Breast epithelium (tissue), 4 donors: ENCODE data around the gene SP2. TPM values are rescaled to one million over a fixed set of nuclear protein-coding genes. Genes with fewer than 3 reads are reported as not detected.

Experiments used
- DNase-seq, 2 donors: peaks; one replicate each; pipeline ENCODE4 v3.0.0-alpha.2; 2019; ENCODE audit warnings: low spot score in 2 of 2
- H3K27ac ChIP-seq, 2 donors: fragments of 200-600 bp; sonication (generic) in 1 of 2; one replicate each; pipeline ENCODE4 v1.5.1; 2016 to 2019; ENCODE audit warnings: mild to moderate bottlenecking in 1 of 2
- H3K27me3 ChIP-seq, 2 donors: fragments of 200-600 bp; sonication (generic) in 1 of 2; one replicate each; pipeline versions ENCODE4 v1.5.1 to v1.6.0; 2017 to 2019; ENCODE audit warnings: control low read depth in 1 of 2, mild to moderate bottlenecking in 1 of 2
- H3K36me3 ChIP-seq: fragments of 200-600 bp; one replicate; pipeline ENCODE4 v1.5.1; 2019
- H3K4me1 ChIP-seq, 2 donors: fragments of 200-600 bp; sonication (generic); one replicate each; pipeline ENCODE4 v1.5.1; 2016 to 2019; ENCODE audit warnings: control low read depth in 1 of 2
- H3K4me3 ChIP-seq, 3 donors: fragments of 200-600 bp; sonication (generic); 1 replicate in 2 of 3; 2 replicates in 1 of 3; pipeline ENCODE4 v1.5.1; 2016 to 2019; ENCODE audit warnings: mild to moderate bottlenecking in 3 of 3, moderate library complexity in 2 of 3
- H3K9me3 ChIP-seq, 2 donors: fragments of 200-600 bp; sonication (generic) in 1 of 2; one replicate each; pipeline ENCODE4 v1.5.1; 2016 to 2019; ENCODE audit warnings: control low read depth in 1 of 2
- POLR2A ChIP-seq: fragments of 450-650 bp; IDR thresholded peaks from one replicate; pipeline ENCODE4 v1.6.1; 2016; ENCODE audit warnings: antibody characterized with exemption, mild to moderate bottlenecking, moderate library complexity
- POLR2AphosphoS5 ChIP-seq, 3 donors: sonication (generic); formaldehyde crosslinking; IDR thresholded peaks; one replicate each; pipeline ENCODE4 v1.6.1; 2017; ENCODE audit warnings: antibody characterized with exemption in 3 of 3
- intact Hi-C: fragments of 100-400 bp; cut with DNase I; formaldehyde crosslinking; loops from one replicate; pipeline ENCODE4 v1.15.1; 2023; ENCODE audit warnings: low total_unique reads
- total RNA-seq, 3 donors: library from RNA; depleted of rRNA; stranded (reverse); fragments of >200 nt; gene quantifications; one replicate each; pipeline ENCODE4 v1.1.0, GENCODE V29; 2016
- TF ChIP-seq, protein P1 (sequence below), 3 donors: fragments of 450-650 bp; IDR thresholded peaks; one replicate each; pipeline ENCODE4 v1.5.1; 2016 to 2017; ENCODE audit warnings: antibody characterized with exemption in 3 of 3, mild to moderate bottlenecking in 3 of 3, moderate library complexity in 3 of 3

Gene SP2
- total RNA-seq, 3 donors from 2014 or later, result 4.6 to 9.8 (median 5.6) TPM

DNA sequence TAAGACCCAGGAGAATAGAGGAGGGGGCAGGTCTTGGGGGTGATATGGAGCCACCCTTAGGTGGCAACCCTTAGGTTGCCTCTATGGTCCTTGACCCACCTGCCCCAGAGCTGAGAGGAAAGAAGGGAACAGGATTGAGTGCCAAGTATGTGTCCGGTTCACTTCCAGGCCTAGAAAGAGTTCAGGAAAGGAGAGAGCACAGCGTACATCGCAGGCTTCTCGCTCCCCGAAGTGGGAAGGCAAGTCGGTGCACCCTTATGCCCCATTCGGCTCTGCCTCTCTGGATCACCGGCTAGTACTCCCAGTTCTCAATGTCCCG is 45.7 kb upstream of the SP2 start:
- no peak for DNase-seq
- Histone ChIP-seq H3K4me1 (no peaks in the 10 kb centered on the region), H3K36me3 (no peaks in the 10 kb centered on the region), H3K9me3 (no peaks in the 10 kb centered on the region), H3K4me3 (peak overlapping the region; percentile 29 to 70 (median 62)), H3K27me3 (peaks cover 0 to 27% of the 10 kb centered on the region in 2 donors), H3K27ac (peak overlapping the region; percentile 75)
- TF ChIP-seq, protein P1, sequence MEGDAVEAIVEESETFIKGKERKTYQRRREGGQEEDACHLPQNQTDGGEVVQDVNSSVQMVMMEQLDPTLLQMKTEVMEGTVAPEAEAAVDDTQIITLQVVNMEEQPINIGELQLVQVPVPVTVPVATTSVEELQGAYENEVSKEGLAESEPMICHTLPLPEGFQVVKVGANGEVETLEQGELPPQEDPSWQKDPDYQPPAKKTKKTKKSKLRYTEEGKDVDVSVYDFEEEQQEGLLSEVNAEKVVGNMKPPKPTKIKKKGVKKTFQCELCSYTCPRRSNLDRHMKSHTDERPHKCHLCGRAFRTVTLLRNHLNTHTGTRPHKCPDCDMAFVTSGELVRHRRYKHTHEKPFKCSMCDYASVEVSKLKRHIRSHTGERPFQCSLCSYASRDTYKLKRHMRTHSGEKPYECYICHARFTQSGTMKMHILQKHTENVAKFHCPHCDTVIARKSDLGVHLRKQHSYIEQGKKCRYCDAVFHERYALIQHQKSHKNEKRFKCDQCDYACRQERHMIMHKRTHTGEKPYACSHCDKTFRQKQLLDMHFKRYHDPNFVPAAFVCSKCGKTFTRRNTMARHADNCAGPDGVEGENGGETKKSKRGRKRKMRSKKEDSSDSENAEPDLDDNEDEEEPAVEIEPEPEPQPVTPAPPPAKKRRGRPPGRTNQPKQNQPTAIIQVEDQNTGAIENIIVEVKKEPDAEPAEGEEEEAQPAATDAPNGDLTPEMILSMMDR (IDR thresholded peaks at IDR 0.05), result no peak
- TF ChIP-seq POLR2A (no peak), POLR2AphosphoS5 (IDR thresholded peaks at IDR 0.05) (no peak)
- intact Hi-C loops, result no loop called here

DNA sequence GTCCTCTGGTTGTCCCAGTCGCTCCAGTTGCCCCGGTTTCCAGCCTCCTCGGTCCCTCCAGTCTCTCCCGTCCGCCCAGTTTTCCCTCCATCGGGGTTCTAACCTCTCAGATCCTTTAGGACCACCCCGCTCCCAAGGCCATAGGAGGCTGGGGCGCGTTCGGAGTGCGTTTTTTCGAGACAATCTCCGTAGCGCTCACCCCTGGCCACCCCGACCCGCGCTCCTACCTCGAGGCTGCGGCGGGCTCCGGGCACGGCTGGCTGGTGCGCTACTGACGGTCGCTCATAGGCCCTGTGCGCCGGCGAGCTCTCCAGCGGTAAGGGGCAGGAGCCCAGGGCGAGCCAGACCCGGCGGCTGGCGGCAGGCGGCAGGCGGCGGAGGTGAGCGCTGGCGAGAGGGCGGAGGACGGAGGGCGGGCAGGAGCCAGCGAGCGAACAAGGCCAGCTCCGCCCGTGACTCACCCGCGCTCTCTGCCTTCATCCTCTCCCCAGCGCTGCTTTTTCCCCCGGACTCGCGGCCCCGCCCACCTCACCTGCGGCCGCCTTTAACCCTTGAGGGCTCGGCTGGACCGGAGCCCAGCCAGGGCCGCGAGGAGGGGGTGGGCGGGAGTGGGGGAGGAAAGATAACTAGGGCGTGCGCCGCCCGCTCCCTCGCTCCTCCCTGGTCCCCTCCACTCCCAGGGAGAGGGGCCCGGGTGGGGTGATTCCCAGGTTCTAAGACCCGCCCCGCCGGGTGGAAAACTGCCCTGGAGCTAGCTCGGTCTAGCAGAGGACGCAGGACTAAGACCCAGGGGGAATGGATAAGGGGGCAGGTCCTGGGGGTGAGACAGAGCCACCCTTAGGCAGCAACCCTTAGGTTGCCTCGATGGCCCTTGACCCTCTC is 45.1 kb upstream of the SP2 start, which contains the start of gene SP6:
TSS of gene SP6 (minus strand) at position 472 of the 882 bp plus-strand sequence. CDS start 2,734 bp downstream, outside the sequence.
- intact Hi-C loops, result no loop called here
- peak; percentile 80 to 85 for DNase-seq
- TF ChIP-seq POLR2A (peak; percentile 33), POLR2AphosphoS5 (IDR thresholded peaks at IDR 0.05) (peak in 1 of 3 donors; percentile 40)
- TF ChIP-seq, protein P1 (IDR thresholded peaks at IDR 0.05), result peak in 1 of 3 donors; percentile 23
- Histone ChIP-seq H3K27ac (peak within 1 kb of the TSS; percentile 75), H3K9me3 (no peaks in the 10 kb centered on the region), H3K4me1 (no peaks in the 10 kb centered on the region), H3K27me3 (peaks cover 0 to 27% of the 10 kb centered on the region in 2 donors), H3K36me3 (no peaks in the 10 kb centered on the region), H3K4me3 (peak within 1 kb of the TSS; percentile 29 to 70 (median 62))

DNA sequence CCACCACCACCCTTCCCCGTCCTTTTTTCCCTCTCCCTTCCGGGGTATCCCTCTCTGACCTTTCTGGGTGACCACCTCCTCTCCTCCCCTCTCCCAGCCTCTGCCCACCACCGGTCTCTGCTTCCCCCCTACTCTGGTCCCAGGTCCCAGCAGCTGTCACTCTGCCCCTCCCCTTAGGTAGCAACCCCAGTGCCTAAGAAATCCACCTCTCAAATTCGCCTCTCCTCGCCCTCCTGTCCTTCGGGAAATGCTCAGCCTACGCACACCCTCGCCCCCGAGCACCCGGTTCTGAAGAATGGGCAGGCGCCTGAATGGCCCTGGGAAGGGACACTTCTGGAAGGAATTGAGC is 44.3 kb upstream of the SP2 start:
- Histone ChIP-seq H3K4me3 (peak overlapping the region in 2 of 3 donors; percentile 62 to 70), H3K9me3 (no peaks in the 10 kb centered on the region), H3K4me1 (no peaks in the 10 kb centered on the region), H3K27ac (no peak overlapping the region), H3K36me3 (no peaks in the 10 kb centered on the region), H3K27me3 (peaks cover 0 to 25% of the 10 kb centered on the region in 2 donors)
- TF ChIP-seq, protein P1 (IDR thresholded peaks at IDR 0.05), result no peak
- no peak for TF ChIP-seq POLR2AphosphoS5 (IDR thresholded peaks at IDR 0.05)
- TF ChIP-seq POLR2A, result no peak
- no peak for DNase-seq
- intact Hi-C loops, result no loop called here

DNA sequence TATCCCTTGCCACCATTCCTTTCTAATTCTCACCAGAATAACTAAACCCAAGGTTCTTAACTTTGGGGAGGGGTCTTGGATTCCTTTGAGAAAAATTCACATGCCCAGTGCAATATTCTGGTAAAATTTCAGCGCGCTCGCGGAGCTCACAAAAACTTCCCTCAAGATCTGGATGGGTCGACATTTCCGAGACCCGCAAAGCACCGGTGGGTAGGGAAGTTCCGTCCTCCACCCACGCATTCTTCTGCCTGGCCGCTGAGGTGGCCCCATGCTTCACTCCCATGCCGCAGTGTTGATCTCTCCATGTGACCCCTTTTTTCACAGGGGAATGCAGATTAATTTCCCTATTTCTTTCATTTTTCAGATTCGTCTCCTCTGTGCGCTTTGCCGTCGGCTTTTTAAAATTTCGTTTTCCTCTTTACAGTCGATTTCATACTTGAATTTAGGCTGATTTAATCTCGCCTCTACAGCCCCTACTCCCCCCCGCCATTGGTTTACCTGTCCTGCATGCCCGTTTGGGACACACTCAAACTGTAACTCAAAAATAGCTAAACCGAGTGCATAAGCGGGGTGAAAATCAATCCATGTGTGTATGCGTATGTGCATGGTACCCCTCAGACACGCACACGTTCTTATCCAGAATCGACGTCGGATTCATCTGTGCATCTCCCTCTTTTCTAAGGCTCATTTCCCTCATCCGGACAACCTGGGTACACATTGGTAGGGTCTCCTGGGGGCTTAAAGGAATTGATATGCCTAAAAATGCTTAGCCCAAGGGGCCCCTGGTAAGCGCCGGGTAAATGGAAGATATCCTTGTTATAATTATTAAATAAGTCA is 43.7 kb upstream of the SP2 start:
- Histone ChIP-seq H3K36me3 (no peaks in the 10 kb centered on the region), H3K4me1 (no peaks in the 10 kb centered on the region), H3K27me3 (peaks cover 0 to 19% of the 10 kb centered on the region in 2 donors), H3K4me3 (peak overlapping the region in 1 of 3 donors; percentile 70), H3K9me3 (no peaks in the 10 kb centered on the region), H3K27ac (no peak overlapping the region)
- intact Hi-C loops, result no loop called here
- TF ChIP-seq POLR2A (no peak), POLR2AphosphoS5 (IDR thresholded peaks at IDR 0.05) (peak in 1 of 3 donors; percentile 19)
- TF ChIP-seq, protein P1 (IDR thresholded peaks at IDR 0.05), result no peak
- no peak for DNase-seq
